Activated CD8-positive, alpha-beta T cell treated with anti-CD3 and anti-CD28 coated beads for 36 hours (primary cell): Measurements from ENCODE around the gene DEPP1. TPM values are rescaled to one million over a fixed set of nuclear protein-coding genes. Genes with fewer than 3 reads are reported as not detected.
A peak's percentile ranks its signal among the peaks of the same experiment; 100 is the strongest.

ENCODE experiments used
- ATAC-seq: fragments of 200-7000 bp; cut with Tn5 transposase; one replicate; pipeline ENCODE4 v1.10.0; 2021; ENCODE audit warnings: mild to moderate bottlenecking, moderate library complexity
- CTCF ChIA-PET: fragments of 350-600 bp; sonication (Branson Sonifier 250); formaldehyde crosslinking; loops from one replicate; lab custom pipeline; 2021; ENCODE audit warnings: antibody characterized with exemption; lab: Charles Lee
- POLR2A ChIA-PET: fragments of 350-600 bp; sonication (Branson Sonifier 250); formaldehyde crosslinking; loops from one replicate; lab custom pipeline; 2021; ENCODE audit warnings: antibody characterized with exemption; lab: Charles Lee
- DNase-seq: peaks from one replicate; pipeline ENCODE4 v3.0.0-alpha.2; 2020
- H3K27ac Mint-ChIP-seq: one replicate; pipeline ENCODE4 v1.8.0; 2021; ENCODE audit warnings: mild to moderate bottlenecking, mixed read lengths
- H3K27me3 Mint-ChIP-seq: one replicate; pipeline ENCODE4 v1.8.0; 2021; ENCODE audit warnings: mixed read lengths
- H3K36me3 Mint-ChIP-seq: one replicate; pipeline ENCODE4 v1.8.0; 2021; ENCODE audit warnings: low read depth, mixed read lengths
- H3K4me1 Mint-ChIP-seq: one replicate; pipeline ENCODE4 v1.8.0; 2021; ENCODE audit warnings: low read depth, mixed read lengths
- H3K4me3 Mint-ChIP-seq: one replicate; pipeline ENCODE4 v1.8.0; 2021; ENCODE audit warnings: mild to moderate bottlenecking, moderate library complexity, mixed read lengths
- H3K9me3 Mint-ChIP-seq: one replicate; pipeline ENCODE4 v1.8.0; 2021; ENCODE audit warnings: mixed read lengths
- CTCF ChIP-seq: fragments of 200-600 bp; IDR thresholded peaks from one replicate; pipeline ENCODE4 v1.8.0; 2022; ENCODE audit warnings: antibody characterized with exemption, mild to moderate bottlenecking
- intact Hi-C: fragments of 100-400 bp; cut with micrococcal nuclease; formaldehyde crosslinking; loops from one replicate; pipeline ENCODE4 v1.10.0; 2022
- total RNA-seq, 2 experiments: library from RNA; stranded (reverse); gene quantifications; one replicate each; pipeline ENCODE4 v1.2.3, GENCODE V29; 2021

Gene DEPP1
- total RNA-seq, 2 experiments from 2014 or later = 0.16 to 0.27 TPM

- DNase-seq (no peak), ATAC-seq (no peak)
- no peak overlapping the region for H3K27ac Mint-ChIP-seq
- TF ChIP-seq CTCF = no peak
- no peaks in the 10 kb centered on the region for H3K27me3 Mint-ChIP-seq
- POLR2A ChIA-PET = interaction anchor here (1.2 kb wide), 1 partner anchor 23 kb away, joined by 3 read pairs; no protein-coding TSS in a partner anchor
- no peaks in the 10 kb centered on the region for H3K9me3 Mint-ChIP-seq
- CTCF ChIA-PET = interaction anchor here (0.9 to 4.5 kb wide), 3 partner anchors 11 to 64 kb away, joined by 3 to 23 read pairs (median 10); no protein-coding TSS in a partner anchor
- no peaks in the 10 kb centered on the region for H3K36me3 Mint-ChIP-seq
- intact Hi-C loops = no loop called here
- H3K4me3 Mint-ChIP-seq = no peak overlapping the region
- peaks cover 19% of the 10 kb centered on the region for H3K4me1 Mint-ChIP-seq
Measured at GRCh38 chr10:44977287-44978212, 1.1 kb downstream of the DEPP1 start.

- Mint-ChIP-seq H3K9me3 (no peaks in the 10 kb centered on the region), H3K27ac (no peak overlapping the region), H3K4me1 (peaks cover 19% of the 10 kb centered on the region), H3K27me3 (no peaks in the 10 kb centered on the region), H3K36me3 (no peaks in the 10 kb centered on the region), H3K4me3 (no peak overlapping the region)
- no peak for DNase-seq
- intact Hi-C loops = no loop called here
- no peak for TF ChIP-seq CTCF
- POLR2A ChIA-PET = no interaction called here
- no peak for ATAC-seq
- CTCF ChIA-PET = interaction anchor here (0.7 to 4.5 kb wide), 6 partner anchors 10 to 78 kb away, joined by 3 to 25 read pairs (median 6); no protein-coding TSS in a partner anchor
Measured at GRCh38 chr10:44976352-44977198, 2.0 kb downstream of the DEPP1 start.

DNA sequence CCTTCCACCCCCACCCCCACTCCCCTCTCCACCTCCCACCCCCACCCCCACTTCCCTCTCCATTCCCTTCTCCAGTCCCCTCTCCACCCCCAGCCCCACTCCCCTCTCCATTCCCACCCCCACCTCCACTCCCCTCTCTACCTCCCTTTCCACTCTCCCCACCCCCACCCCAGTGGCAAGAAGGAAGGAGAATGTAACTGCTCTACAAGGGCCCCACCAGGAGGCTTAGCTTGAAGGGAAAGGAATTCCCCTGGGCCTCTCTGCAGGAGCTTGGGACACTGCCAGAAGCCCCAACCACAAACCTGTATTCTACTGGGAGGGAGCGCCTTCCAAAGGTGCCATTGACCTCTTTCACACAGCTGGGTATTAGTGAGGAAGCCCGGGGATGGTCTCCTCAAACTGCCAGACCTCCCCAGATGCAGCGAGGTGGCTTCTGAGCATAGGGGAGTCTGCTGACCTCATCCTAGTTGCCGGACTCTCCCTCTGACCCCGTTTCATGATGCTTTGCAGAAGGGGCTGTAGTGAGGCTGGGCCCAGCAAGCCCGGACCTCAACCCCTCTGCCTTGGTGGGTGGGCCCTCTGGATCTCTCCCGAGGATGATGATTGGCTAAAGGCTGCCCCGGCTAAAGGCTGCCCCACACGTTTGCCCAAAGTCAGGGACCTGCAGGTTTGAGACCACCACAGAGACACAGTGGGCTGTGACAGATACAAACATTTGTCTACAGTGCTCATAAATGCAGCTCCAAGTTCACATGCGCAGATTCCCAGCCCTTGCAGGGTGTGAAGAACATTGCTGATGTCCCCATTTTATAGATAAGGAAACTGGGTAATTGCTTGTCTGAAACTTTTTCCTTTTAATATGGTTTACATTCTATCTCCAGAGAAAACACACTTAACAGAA is 2.9 kb downstream of the DEPP1 start:
- Mint-ChIP-seq H3K27ac (no peak overlapping the region), H3K9me3 (no peaks in the 10 kb centered on the region), H3K27me3 (no peaks in the 10 kb centered on the region), H3K36me3 (no peaks in the 10 kb centered on the region), H3K4me1 (peaks cover 19% of the 10 kb centered on the region), H3K4me3 (no peak overlapping the region)
- DNase-seq (no peak), ATAC-seq (no peak)
- ChIA-PET POLR2A (interaction anchor here (0.9 kb wide), 1 partner anchor 25 kb away, joined by 4 read pairs; the partner anchor contains the start of gene ZNF22), CTCF (interaction anchor here (0.7 to 2.1 kb wide), 4 partner anchors 9 to 77 kb away, joined by 3 to 25 read pairs (median 6); no protein-coding TSS in a partner anchor)
- intact Hi-C loops = loop anchor here (2.0 kb wide), 1 partner anchor 43 kb away; no protein-coding TSS in a partner anchor
- TF ChIP-seq CTCF = no peak

DNA sequence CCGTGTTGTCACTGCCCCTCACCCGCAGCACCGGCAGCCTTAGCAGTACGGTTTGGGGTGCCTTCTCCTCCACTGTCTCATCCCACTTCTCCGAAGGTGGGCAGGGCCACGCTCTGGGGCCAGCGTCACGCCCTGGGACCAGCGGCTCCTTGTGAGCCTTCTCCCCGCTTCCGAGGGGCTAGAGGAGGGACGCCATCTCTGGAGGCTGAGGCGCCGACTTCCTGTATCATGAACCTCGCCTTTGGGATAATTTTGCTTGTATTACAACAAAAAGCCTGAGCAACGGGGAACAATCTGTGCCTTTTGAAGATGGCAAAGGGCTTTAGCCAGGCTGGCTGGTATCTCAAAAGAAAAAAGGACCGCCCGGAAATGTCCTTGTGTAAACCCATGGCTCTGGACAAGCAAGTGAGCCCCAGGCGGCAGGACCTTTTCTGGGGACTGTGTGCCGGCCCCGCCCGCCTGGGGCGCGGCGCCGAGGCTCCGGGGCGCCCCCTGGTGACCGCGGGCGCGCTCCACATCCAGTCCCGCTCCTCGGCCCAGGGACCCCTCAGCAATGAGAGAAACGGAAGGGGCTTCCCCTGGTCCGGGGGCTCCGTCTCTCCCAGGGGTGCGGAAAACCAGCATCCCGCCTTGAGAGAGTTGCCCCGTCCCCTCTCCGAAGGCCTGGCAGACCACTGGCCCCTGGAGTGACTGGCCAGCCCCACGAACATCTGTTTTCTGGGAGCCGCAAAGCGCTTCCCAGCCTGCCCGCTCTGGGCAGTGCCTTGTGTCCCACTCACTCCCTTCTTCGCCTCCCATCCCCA is 3.8 kb downstream of the DEPP1 start:
- peak overlapping the region; percentile 67 for H3K27ac Mint-ChIP-seq
- no peaks in the 10 kb centered on the region for H3K27me3 Mint-ChIP-seq
- ChIA-PET POLR2A (interaction anchor here (0.9 kb wide), 1 partner anchor 26 kb away, joined by 4 read pairs; the partner anchor contains the start of gene ZNF22), CTCF (interaction anchor here (0.6 to 2.4 kb wide), 7 partner anchors 10 to 76 kb away, joined by 3 to 25 read pairs (median 3); no protein-coding TSS in a partner anchor)
- DNase-seq (peak; percentile 68), ATAC-seq (peak; percentile 96)
- peak overlapping the region; percentile 65 for H3K4me3 Mint-ChIP-seq
- H3K9me3 Mint-ChIP-seq = no peaks in the 10 kb centered on the region
- no peaks in the 10 kb centered on the region for H3K36me3 Mint-ChIP-seq
- intact Hi-C loops = loop anchor here (2.0 kb wide), 1 partner anchor 42 kb away; no protein-coding TSS in a partner anchor
- TF ChIP-seq CTCF = peak; percentile 93
- H3K4me1 Mint-ChIP-seq = peaks cover 19% of the 10 kb centered on the region
